Endothelial cell of umbilical vein (primary cell): ENCODE data around the gene LRRC52.

ENCODE experiments used
- CTCF ChIP-seq, 2 donors: IDR thresholded peaks; 1 replicate in 1 of 2; 2 replicates in 1 of 2; pipeline ENCODE4 v1.5.1; 2011; ENCODE audit warnings: low read length in 2 of 2, mild to moderate bottlenecking in 2 of 2, moderate library complexity in 2 of 2, control low read depth in 1 of 2, inconsistent platforms in 1 of 2, low read depth in 1 of 2; ENCODE audit not compliant: insufficient read depth in 1 of 2; ENCODE audit errors: extremely low read depth in 1 of 2
- EZH2 ChIP-seq: IDR thresholded peaks from 2 replicates; pipeline ENCODE4 v1.6.1; 2012; ENCODE audit warnings: borderline replicate concordance, low read depth, mild to moderate bottlenecking, moderate library complexity, low read length, inconsistent platforms; ENCODE audit not compliant: severe bottlenecking
- MAX ChIP-seq: IDR thresholded peaks from 2 replicates; pipeline ENCODE4 v1.6.1; 2011; ENCODE audit not compliant: insufficient read depth, insufficient read length
- POLR2A ChIP-seq: IDR thresholded peaks from 2 replicates; pipeline ENCODE4 v1.6.1; 2012; ENCODE audit warnings: low read depth, mild to moderate bottlenecking, control low read depth, low read length
- POLR2AphosphoS5 ChIP-seq: IDR thresholded peaks from 2 replicates; pipeline ENCODE4 v1.6.1; 2012; ENCODE audit warnings: low read depth, mild to moderate bottlenecking, control low read depth, low read length, moderate library complexity; ENCODE audit not compliant: insufficient read depth

GRCh38 chr1:165586398-165586797, 42.6 kb downstream of the LRRC52 start:
- TF ChIP-seq POLR2A = no peak
- no peak for TF ChIP-seq POLR2AphosphoS5
- no peak for TF ChIP-seq CTCF (IDR thresholded peaks at IDR 0.05; ENCODE audit: extremely low read depth in 1 of 2, insufficient read depth in 1 of 2, low read depth in 1 of 2, low read length in 2 of 2)
- no peak for TF ChIP-seq MAX
- TF ChIP-seq EZH2 = no peak
